HEK293 (cell line): Measurements from ENCODE around the gene B9D1.

ENCODE experiments used
- CTCF ChIA-PET: fragments of 350-600 bp; formaldehyde crosslinking; extraction: SDS; loops from one replicate; lab custom pipeline; 2021; ENCODE audit warnings: antibody characterized with exemption; lab: Yijun Ruan, JAX
- POLR2A ChIA-PET: fragments of 300-600 bp; formaldehyde crosslinking; extraction: SDS; loops from one replicate; lab custom pipeline; 2020; ENCODE audit warnings: antibody characterized with exemption, inconsistent platforms; lab: Yijun Ruan, JAX
- H3K27ac ChIP-seq: fragments of 200-500 bp; sonication (Bioruptor generic); 2 replicates; pipeline ENCODE4 v1.5.1; 2014; ENCODE audit warnings: low read depth, low read length, control low read depth, inconsistent platforms; ENCODE audit errors: extremely low read depth
- H3K36me3 ChIP-seq, 2 experiments: fragments of 200-500 bp in 1 of 2; sonication (Bioruptor generic) in 1 of 2; 1 replicate in 1 of 2; 2 replicates in 1 of 2; pipeline ENCODE4 v1.5.1; 2014 to 2017; ENCODE audit warnings: inconsistent platforms in 2 of 2, low read length in 2 of 2; ENCODE audit not compliant: control insufficient read depth in 2 of 2, insufficient read depth in 1 of 2
- H3K4me1 ChIP-seq: fragments of 200-500 bp; sonication (Bioruptor generic); 2 replicates; pipeline ENCODE4 v1.5.1; 2014; ENCODE audit warnings: mild to moderate bottlenecking, low read length, inconsistent platforms; ENCODE audit not compliant: control insufficient read depth, insufficient read depth
- H3K4me3 ChIP-seq: 2 replicates; pipeline ENCODE4 v1.5.1; 2011; ENCODE audit warnings: low read depth, mild to moderate bottlenecking, control low read depth, low read length, moderate library complexity
- H3K9me3 ChIP-seq: fragments of 200-500 bp; sonication (Bioruptor generic); 2 replicates; pipeline ENCODE4 v1.5.1; 2014; ENCODE audit warnings: low read depth, low read length, inconsistent platforms; ENCODE audit not compliant: control insufficient read depth, insufficient read depth
- GLI2 ChIP-seq: fragments of 450-650 bp; formaldehyde crosslinking; IDR thresholded peaks from 2 replicates; pipeline ENCODE4; 2017; ENCODE audit warnings: missing biosample characterization, missing genetic modification characterization, low read depth, borderline replicate concordance
- IKZF3 ChIP-seq: fragments of 450-650 bp; IDR thresholded peaks from 2 replicates; pipeline ENCODE4 v1.5.0; 2018; ENCODE audit warnings: missing biosample characterization, mild to moderate bottlenecking, missing genetic modification characterization, moderate library complexity
- KLF10 ChIP-seq: fragments of 450-650 bp; IDR thresholded peaks from 2 replicates; pipeline ENCODE4 v1.5.1; 2018; ENCODE audit warnings: missing biosample characterization, mild to moderate bottlenecking, missing genetic modification characterization
- SALL2 ChIP-seq: fragments of 450-650 bp; formaldehyde crosslinking; IDR thresholded peaks from 2 replicates; pipeline ENCODE4 v1.5.0; 2017; ENCODE audit warnings: missing biosample characterization, mild to moderate bottlenecking, missing genetic modification characterization, borderline replicate concordance
- SP7 ChIP-seq: fragments of 450-650 bp; formaldehyde crosslinking; IDR thresholded peaks from 2 replicates; pipeline ENCODE4 v1.5.1; 2016; ENCODE audit warnings: missing biosample characterization, missing genetic modification characterization
- YY1 ChIP-seq: fragments of 450-650 bp; formaldehyde crosslinking; IDR thresholded peaks from 2 replicates; pipeline ENCODE4 v1.5.1; 2018; ENCODE audit warnings: missing biosample characterization, missing genetic modification characterization
- ZNF121 ChIP-seq: fragments of 450-650 bp; formaldehyde crosslinking; IDR thresholded peaks from 2 replicates; pipeline ENCODE4 v1.5.1; 2016; ENCODE audit warnings: missing biosample characterization, missing genetic modification characterization
- ZNF211 ChIP-seq: fragments of 450-650 bp; formaldehyde crosslinking; IDR thresholded peaks from 2 replicates; pipeline ENCODE4 v1.5.1; 2016; ENCODE audit warnings: low read depth, missing biosample characterization, missing genetic modification characterization
- ZNF341 ChIP-seq: fragments of 450-650 bp; formaldehyde crosslinking; IDR thresholded peaks from 2 replicates; pipeline ENCODE4; 2016; ENCODE audit warnings: low read depth, missing biosample characterization, missing genetic modification characterization
- ZNF423 ChIP-seq: fragments of 450-650 bp; formaldehyde crosslinking; IDR thresholded peaks from 2 replicates; pipeline ENCODE4 v1.5.1; 2016; ENCODE audit warnings: missing biosample characterization, missing genetic modification characterization
- ZNF521 ChIP-seq: fragments of 450-650 bp; formaldehyde crosslinking; IDR thresholded peaks from 2 replicates; pipeline ENCODE4 v1.5.1; 2017; ENCODE audit warnings: missing biosample characterization, mild to moderate bottlenecking, missing genetic modification characterization
- ZNF654 ChIP-seq: fragments of 450-650 bp; formaldehyde crosslinking; IDR thresholded peaks from 2 replicates; pipeline ENCODE4 v1.5.1; 2016; ENCODE audit warnings: low read depth, missing biosample characterization, missing genetic modification characterization
- ZNF677 ChIP-seq: fragments of 450-650 bp; IDR thresholded peaks from 2 replicates; pipeline ENCODE4 v1.5.0; 2018; ENCODE audit warnings: missing biosample characterization, mild to moderate bottlenecking, missing genetic modification characterization, moderate library complexity
- ZNF76 ChIP-seq: fragments of 450-650 bp; formaldehyde crosslinking; IDR thresholded peaks from 2 replicates; pipeline ENCODE4; 2016; ENCODE audit warnings: low read depth, missing biosample characterization, missing genetic modification characterization, borderline replicate concordance
- ZNF768 ChIP-seq: fragments of 450-650 bp; formaldehyde crosslinking; IDR thresholded peaks from 2 replicates; pipeline ENCODE4 v1.5.1; 2018; ENCODE audit warnings: missing biosample characterization, mild to moderate bottlenecking, missing genetic modification characterization
- TF ChIP-seq, protein P1 (sequence below): fragments of 450-650 bp; formaldehyde crosslinking; IDR thresholded peaks from 2 replicates; pipeline ENCODE4 v1.5.1; 2017; ENCODE audit warnings: missing biosample characterization, missing genetic modification characterization
- TF ChIP-seq, protein P2 (sequence below): fragments of 450-650 bp; formaldehyde crosslinking; IDR thresholded peaks from 2 replicates; pipeline ENCODE4 v1.5.1; 2016; ENCODE audit warnings: missing biosample characterization, missing genetic modification characterization
- TF ChIP-seq, protein P3 (sequence below): fragments of 450-650 bp; formaldehyde crosslinking; IDR thresholded peaks from 2 replicates; pipeline ENCODE4 v1.5.1; 2016; ENCODE audit warnings: missing biosample characterization, missing genetic modification characterization, low read depth
- TF ChIP-seq, protein P4 (sequence below): fragments of 450-650 bp; formaldehyde crosslinking; IDR thresholded peaks from 2 replicates; pipeline ENCODE4 v1.5.1; 2016; ENCODE audit warnings: missing biosample characterization, missing genetic modification characterization
- TF ChIP-seq, protein P5 (sequence below): fragments of 450-650 bp; formaldehyde crosslinking; optimal IDR thresholded peaks from 2 replicates; pipeline ENCODE3; 2016; ENCODE audit warnings: missing biosample characterization, mild to moderate bottlenecking, missing genetic modification characterization

Gene B9D1

DNA sequence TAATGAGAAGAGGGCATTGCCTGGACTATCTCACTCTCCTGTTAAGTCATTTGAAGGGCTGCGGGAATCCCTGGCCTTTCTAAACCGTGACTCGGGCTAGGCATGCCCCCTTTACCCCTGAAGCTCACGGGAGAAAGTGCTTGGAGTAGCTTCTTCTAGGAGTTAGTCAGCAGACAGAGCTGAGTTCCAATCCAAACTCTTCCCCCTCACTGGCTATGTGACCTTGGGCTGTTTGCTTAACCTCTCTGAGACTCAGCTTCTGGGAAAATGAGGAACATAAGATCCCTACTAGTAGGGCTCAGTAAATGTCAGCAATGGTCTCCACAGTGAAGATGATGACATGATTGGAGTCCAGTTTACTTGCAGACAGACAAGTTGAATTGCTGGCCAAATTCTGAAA lies 5.7 kb upstream of the B9D1 start:
- no peak overlapping the region for H3K27ac ChIP-seq
- ChIA-PET CTCF (interaction anchor here (1.2 kb wide), 1 partner anchor 399 kb away, joined by 3 read pairs; no protein-coding TSS in a partner anchor), POLR2A (interaction anchor here (2.4 kb wide), 1 partner anchor 10 kb away, joined by 10 read pairs; the partner anchor contains the start of gene MAPK7)
- no peaks in the 10 kb centered on the region; the same call in 1 of the 2 replicates for H3K4me1 ChIP-seq
- no peak overlapping the region for H3K4me3 ChIP-seq
- no peaks in the 10 kb centered on the region for H3K9me3 ChIP-seq
- TF ChIP-seq, protein P1, sequence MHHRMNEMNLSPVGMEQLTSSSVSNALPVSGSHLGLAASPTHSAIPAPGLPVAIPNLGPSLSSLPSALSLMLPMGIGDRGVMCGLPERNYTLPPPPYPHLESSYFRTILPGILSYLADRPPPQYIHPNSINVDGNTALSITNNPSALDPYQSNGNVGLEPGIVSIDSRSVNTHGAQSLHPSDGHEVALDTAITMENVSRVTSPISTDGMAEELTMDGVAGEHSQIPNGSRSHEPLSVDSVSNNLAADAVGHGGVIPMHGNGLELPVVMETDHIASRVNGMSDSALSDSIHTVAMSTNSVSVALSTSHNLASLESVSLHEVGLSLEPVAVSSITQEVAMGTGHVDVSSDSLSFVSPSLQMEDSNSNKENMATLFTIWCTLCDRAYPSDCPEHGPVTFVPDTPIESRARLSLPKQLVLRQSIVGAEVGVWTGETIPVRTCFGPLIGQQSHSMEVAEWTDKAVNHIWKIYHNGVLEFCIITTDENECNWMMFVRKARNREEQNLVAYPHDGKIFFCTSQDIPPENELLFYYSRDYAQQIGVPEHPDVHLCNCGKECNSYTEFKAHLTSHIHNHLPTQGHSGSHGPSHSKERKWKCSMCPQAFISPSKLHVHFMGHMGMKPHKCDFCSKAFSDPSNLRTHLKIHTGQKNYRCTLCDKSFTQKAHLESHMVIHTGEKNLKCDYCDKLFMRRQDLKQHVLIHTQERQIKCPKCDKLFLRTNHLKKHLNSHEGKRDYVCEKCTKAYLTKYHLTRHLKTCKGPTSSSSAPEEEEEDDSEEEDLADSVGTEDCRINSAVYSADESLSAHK (tag by site-specific recombination) = no peak
- TF ChIP-seq, protein P2, sequence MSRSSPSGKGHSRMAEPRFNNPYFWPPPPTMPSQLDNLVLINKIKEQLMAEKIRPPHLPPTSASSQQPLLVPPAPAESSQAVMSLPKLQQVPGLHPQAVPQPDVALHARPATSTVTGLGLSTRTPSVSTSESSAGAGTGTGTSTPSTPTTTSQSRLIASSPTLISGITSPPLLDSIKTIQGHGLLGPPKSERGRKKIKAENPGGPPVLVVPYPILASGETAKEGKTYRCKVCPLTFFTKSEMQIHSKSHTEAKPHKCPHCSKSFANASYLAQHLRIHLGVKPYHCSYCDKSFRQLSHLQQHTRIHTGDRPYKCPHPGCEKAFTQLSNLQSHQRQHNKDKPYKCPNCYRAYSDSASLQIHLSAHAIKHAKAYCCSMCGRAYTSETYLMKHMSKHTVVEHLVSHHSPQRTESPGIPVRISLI (tag by site-specific recombination) = no peak
- no peak for TF ChIP-seq ZNF341 (tag by site-specific recombination)
- TF ChIP-seq, protein P3, sequence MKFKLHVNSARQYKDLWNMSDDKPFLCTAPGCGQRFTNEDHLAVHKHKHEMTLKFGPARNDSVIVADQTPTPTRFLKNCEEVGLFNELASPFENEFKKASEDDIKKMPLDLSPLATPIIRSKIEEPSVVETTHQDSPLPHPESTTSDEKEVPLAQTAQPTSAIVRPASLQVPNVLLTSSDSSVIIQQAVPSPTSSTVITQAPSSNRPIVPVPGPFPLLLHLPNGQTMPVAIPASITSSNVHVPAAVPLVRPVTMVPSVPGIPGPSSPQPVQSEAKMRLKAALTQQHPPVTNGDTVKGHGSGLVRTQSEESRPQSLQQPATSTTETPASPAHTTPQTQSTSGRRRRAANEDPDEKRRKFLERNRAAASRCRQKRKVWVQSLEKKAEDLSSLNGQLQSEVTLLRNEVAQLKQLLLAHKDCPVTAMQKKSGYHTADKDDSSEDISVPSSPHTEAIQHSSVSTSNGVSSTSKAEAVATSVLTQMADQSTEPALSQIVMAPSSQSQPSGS (tag by site-specific recombination) = no peak
- TF ChIP-seq GLI2 (tag by site-specific recombination) = no peak
- TF ChIP-seq, protein P4, sequence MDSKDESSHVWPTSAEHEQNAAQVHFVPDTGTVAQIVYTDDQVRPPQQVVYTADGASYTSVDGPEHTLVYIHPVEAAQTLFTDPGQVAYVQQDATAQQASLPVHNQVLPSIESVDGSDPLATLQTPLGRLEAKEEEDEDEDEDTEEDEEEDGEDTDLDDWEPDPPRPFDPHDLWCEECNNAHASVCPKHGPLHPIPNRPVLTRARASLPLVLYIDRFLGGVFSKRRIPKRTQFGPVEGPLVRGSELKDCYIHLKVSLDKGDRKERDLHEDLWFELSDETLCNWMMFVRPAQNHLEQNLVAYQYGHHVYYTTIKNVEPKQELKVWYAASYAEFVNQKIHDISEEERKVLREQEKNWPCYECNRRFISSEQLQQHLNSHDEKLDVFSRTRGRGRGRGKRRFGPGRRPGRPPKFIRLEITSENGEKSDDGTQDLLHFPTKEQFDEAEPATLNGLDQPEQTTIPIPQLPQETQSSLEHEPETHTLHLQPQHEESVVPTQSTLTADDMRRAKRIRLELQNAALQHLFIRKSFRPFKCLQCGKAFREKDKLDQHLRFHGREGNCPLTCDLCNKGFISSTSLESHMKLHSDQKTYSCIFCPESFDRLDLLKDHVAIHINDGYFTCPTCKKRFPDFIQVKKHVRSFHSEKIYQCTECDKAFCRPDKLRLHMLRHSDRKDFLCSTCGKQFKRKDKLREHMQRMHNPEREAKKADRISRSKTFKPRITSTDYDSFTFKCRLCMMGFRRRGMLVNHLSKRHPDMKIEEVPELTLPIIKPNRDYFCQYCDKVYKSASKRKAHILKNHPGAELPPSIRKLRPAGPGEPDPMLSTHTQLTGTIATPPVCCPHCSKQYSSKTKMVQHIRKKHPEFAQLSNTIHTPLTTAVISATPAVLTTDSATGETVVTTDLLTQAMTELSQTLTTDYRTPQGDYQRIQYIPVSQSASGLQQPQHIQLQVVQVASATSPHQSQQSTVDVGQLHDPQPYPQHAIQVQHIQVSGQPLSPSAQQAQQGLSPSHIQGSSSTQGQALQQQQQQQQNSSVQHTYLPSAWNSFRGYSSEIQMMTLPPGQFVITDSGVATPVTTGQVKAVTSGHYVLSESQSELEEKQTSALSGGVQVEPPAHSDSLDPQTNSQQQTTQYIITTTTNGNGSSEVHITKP (tag by site-specific recombination) = no peak
- no peak for TF ChIP-seq ZNF677 (tag by site-specific recombination)
- TF ChIP-seq KLF10 = no peak
- TF ChIP-seq IKZF3 (tag by site-specific recombination) = no peak
- no peak for TF ChIP-seq ZNF768 (tag by site-specific recombination)
- TF ChIP-seq SP7 (tag by site-specific recombination) = no peak
- TF ChIP-seq, protein P5, sequence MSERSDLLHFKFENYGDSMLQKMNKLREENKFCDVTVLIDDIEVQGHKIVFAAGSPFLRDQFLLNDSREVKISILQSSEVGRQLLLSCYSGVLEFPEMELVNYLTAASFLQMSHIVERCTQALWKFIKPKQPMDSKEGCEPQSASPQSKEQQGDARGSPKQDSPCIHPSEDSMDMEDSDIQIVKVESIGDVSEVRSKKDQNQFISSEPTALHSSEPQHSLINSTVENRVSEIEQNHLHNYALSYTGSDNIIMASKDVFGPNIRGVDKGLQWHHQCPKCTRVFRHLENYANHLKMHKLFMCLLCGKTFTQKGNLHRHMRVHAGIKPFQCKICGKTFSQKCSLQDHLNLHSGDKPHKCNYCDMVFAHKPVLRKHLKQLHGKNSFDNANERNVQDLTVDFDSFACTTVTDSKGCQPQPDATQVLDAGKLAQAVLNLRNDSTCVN (tag by site-specific recombination) = no peak
- TF ChIP-seq ZNF121 (tag by site-specific recombination) = no peak
- TF ChIP-seq YY1 (tag by site-specific recombination) = no peak
- TF ChIP-seq ZNF521 (tag by site-specific recombination) = no peak
- TF ChIP-seq SALL2 (tag by site-specific recombination) = no peak
- TF ChIP-seq ZNF76 (tag by site-specific recombination) = no peak
- no peak for TF ChIP-seq ZNF211 (tag by site-specific recombination)
- no peak for TF ChIP-seq ZNF654
- no peak for TF ChIP-seq ZNF423 (tag by site-specific recombination)
- TF ChIP-seq, all 188 proteins: peak for 0
- H3K36me3 ChIP-seq = no peaks in the 10 kb centered on the region
